AG09309 (cell line): Measurements from ENCODE around the gene PALMD.
A peak's percentile ranks its signal among the peaks of the same experiment; 100 is the strongest.

ENCODE experiments used
- DNase-seq: peaks from one replicate; pipeline ENCODE4 v3.0.0-alpha.2; 2010; ENCODE audit warnings: low read depth
- H3K4me3 ChIP-seq: 2 replicates; pipeline ENCODE4 v1.5.1; 2011; ENCODE audit warnings: mild to moderate bottlenecking, low read depth, low read length, moderate library complexity; ENCODE audit not compliant: control insufficient read depth
- CTCF ChIP-seq: IDR thresholded peaks from 2 replicates; pipeline ENCODE4 v1.5.1; 2011; ENCODE audit warnings: mild to moderate bottlenecking, low read depth, low read length, inconsistent platforms; ENCODE audit not compliant: insufficient read depth, control insufficient read depth; ENCODE audit errors: missing control alignments

Gene PALMD

GRCh38 chr1:99644279-99645004 lies 1.5 kb upstream of the PALMD start:
- TF ChIP-seq CTCF, result no peak
- no peak overlapping the region for H3K4me3 ChIP-seq
- no peak for DNase-seq

GRCh38 chr1:99645203-99645602 lies 710 bp upstream of the PALMD start:
- H3K4me3 ChIP-seq, result no peak overlapping the region
- no peak for TF ChIP-seq CTCF
- DNase-seq, result peak; percentile 8

GRCh38 chr1:99646868-99647267 lies 955 bp downstream of the PALMD start:
- H3K4me3 ChIP-seq, result no peak overlapping the region
- DNase-seq, result no peak
- TF ChIP-seq CTCF, result no peak

GRCh38 chr1:99647490-99647889 lies 1.6 kb downstream of the PALMD start:
- no peak for DNase-seq
- no peak overlapping the region for H3K4me3 ChIP-seq
- TF ChIP-seq CTCF, result no peak

- DNase-seq, result no peak
- peak; percentile 7 for TF ChIP-seq CTCF
- H3K4me3 ChIP-seq, result no peak overlapping the region
These were observed 2.2 kb downstream of the PALMD start for GRCh38 chr1:99648107-99648506.

- TF ChIP-seq CTCF, result no peak
- DNase-seq, result no peak
- H3K4me3 ChIP-seq, result no peak overlapping the region
These were observed 4.1 kb downstream of the PALMD start for GRCh38 chr1:99650030-99650429.
